Adrenal gland (tissue), 12 donors: Measurements from ENCODE around the gene SRGAP1. TPM values are rescaled to one million over a fixed set of nuclear protein-coding genes. Genes with fewer than 3 reads are reported as not detected.

ENCODE experiments used
- DNase-seq, 7 donors: peaks; one replicate each; pipeline ENCODE4 v3.0.0-alpha.2; 2019 to 2020
- H3K27ac ChIP-seq, 5 donors: fragments of 200-600 bp; sonication (generic) in 4 of 5; 1 replicate in 3 of 5; 2 replicates in 2 of 5; pipeline versions ENCODE4 v1.5.1 to v1.8.0; 2016 to 2020; ENCODE audit warnings: mild to moderate bottlenecking in 1 of 5
- H3K27me3 ChIP-seq: fragments of 200-600 bp; 2 replicates; pipeline ENCODE4 v1.8.0; 2021
- H3K36me3 ChIP-seq, 2 donors: fragments of 200-600 bp; replicated peaks in 1 of 2; 1 replicate in 1 of 2; 2 replicates in 1 of 2; pipeline versions ENCODE4 v1.5.1 to v1.8.0; 2018 to 2022
- H3K4me1 ChIP-seq, 2 donors: fragments of 200-600 bp; replicated peaks in 1 of 2; 1 replicate in 1 of 2; 2 replicates in 1 of 2; pipeline versions ENCODE4 v1.5.1 to v1.8.0; 2018 to 2021
- H3K4me3 ChIP-seq, 4 donors: fragments of 200-600 bp; sonication (generic) in 3 of 4; one replicate each; pipeline ENCODE4 v1.5.1; 2016 to 2018
- H3K9me3 ChIP-seq, 3 donors: fragments of 200-600 bp; sonication (generic) in 1 of 3; replicated peaks in 1 of 3; 1 replicate in 2 of 3; 2 replicates in 1 of 3; pipeline versions ENCODE4 v1.5.1 to v1.8.0; 2016 to 2021
- POLR2A ChIP-seq, 2 donors: fragments of 450-650 bp; IDR thresholded peaks; one replicate each; pipeline ENCODE4 v1.6.1; 2017; ENCODE audit warnings: antibody characterized with exemption in 2 of 2, mild to moderate bottlenecking in 2 of 2, moderate library complexity in 1 of 2
- WGBS, 4 donors: extraction: QIAGEN DNeasy Blood & Tissue Kit in 2 of 4; methylation state at CpG; one replicate each; pipeline versions ENCODE4 v1.1.5 to v1.1.7; 2013 to 2017; 5-methylcytosine and 5-hydroxymethylcytosine counted together
- intact Hi-C, 2 donors: fragments of 100-400 bp; cut with DNase I; formaldehyde crosslinking; loops; one replicate each; pipeline versions ENCODE4 v1.14.1 to v1.15.0; 2022 to 2023
- polyA plus RNA-seq, 3 donors: library from polyadenylated mRNA; stranded (reverse); fragments of 200-250 nt in 2 of 3; fragments of 350-450 nt in 1 of 3; fragmentation: Illumina TruSeq in 1 of 3; extraction: RNeasy Lipid Tissue Mini Kit (QIAGEN cat#74804) in 1 of 3; gene quantifications; one replicate each; pipeline ENCODE4 v1.2.3, GENCODE V29; 2013 to 2014
- total RNA-seq, 9 donors: library from RNA; depleted of rRNA in 4 of 9; stranded (reverse); fragments of >200 nt in 4 of 9; fragments of 120-200 nt in 1 of 9; fragmentation: NEBNext Ultra II Directional in 1 of 9; extraction: Animal tissue kit (Norgen Biotek cat#: 25700) in 1 of 9; gene quantifications; one replicate each; pipeline versions ENCODE4 v1.1.0 to v1.2.4, GENCODE V29; 2013 to 2023
- TF ChIP-seq, protein P1 (sequence below), 6 experiments: fragments of 450-650 bp in 4 of 6; fragments of 200-600 bp in 2 of 6; sonication (generic) in 1 of 6; IDR thresholded peaks; 1 replicate in 5 of 6; 2 replicates in 1 of 6; pipeline versions ENCODE4 v1.5.1 to v1.8.0; 2016 to 2021; ENCODE audit warnings: antibody characterized with exemption in 6 of 6, mild to moderate bottlenecking in 2 of 6, moderate library complexity in 1 of 6
- donor health status: healthy with polysubstance abuse.
- donor health status: Bipolar disorder and iron deficiency.
- donor health status: DM: yes; HTN: yes; CAD: no.
- donor health status: DM: no; HTN: no; CAD: no.
- donor health status: DM: no; HTN: no; CAD: no.
- donor health status: DM: yes; HTN: yes; CAD: no.

Gene SRGAP1
- total and polyA plus RNA-seq, 12 donors, result 2.4 to 35.6 (median 9.8) TPM

DNA sequence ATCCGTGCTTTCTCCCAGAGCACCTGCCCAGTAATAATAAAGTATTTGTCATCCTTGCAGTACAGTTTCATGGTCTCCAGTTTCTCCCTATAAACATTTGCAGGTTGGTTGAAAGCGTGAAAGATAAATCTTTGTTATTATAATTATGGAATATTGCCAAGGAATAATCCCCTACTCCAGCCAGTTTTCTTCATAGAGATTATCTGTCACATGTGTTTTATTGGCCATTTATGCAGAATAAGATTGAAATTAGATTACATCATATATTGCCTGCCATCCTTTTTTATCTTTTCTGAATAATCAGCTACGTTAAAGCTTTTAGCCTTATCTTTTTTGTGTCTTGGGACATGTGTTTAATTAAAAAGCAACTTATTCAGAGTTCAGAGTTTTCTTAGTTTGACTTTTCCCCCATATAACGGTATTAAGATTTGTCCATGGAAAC lies 209.6 kb downstream of the SRGAP1 start:
- Histone ChIP-seq H3K4me1 (no peaks in the 10 kb centered on the region), H3K27ac (no peak overlapping the region), H3K9me3 (no peaks in the 10 kb centered on the region), H3K4me3 (no peak overlapping the region), H3K36me3 (no peaks in the 10 kb centered on the region), H3K27me3 (no peaks in the 10 kb centered on the region)
- intact Hi-C loops, result no loop called here
- no peak for DNase-seq
- 83 to 87% (median 85%) methylated on average over 4 of the region's 4 CpGs for WGBS, 4 donors
- no peak for TF ChIP-seq POLR2A (IDR thresholded peaks at IDR 0.05)
- TF ChIP-seq, protein P1, sequence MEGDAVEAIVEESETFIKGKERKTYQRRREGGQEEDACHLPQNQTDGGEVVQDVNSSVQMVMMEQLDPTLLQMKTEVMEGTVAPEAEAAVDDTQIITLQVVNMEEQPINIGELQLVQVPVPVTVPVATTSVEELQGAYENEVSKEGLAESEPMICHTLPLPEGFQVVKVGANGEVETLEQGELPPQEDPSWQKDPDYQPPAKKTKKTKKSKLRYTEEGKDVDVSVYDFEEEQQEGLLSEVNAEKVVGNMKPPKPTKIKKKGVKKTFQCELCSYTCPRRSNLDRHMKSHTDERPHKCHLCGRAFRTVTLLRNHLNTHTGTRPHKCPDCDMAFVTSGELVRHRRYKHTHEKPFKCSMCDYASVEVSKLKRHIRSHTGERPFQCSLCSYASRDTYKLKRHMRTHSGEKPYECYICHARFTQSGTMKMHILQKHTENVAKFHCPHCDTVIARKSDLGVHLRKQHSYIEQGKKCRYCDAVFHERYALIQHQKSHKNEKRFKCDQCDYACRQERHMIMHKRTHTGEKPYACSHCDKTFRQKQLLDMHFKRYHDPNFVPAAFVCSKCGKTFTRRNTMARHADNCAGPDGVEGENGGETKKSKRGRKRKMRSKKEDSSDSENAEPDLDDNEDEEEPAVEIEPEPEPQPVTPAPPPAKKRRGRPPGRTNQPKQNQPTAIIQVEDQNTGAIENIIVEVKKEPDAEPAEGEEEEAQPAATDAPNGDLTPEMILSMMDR (IDR thresholded peaks at IDR 0.05), result no peak

DNA sequence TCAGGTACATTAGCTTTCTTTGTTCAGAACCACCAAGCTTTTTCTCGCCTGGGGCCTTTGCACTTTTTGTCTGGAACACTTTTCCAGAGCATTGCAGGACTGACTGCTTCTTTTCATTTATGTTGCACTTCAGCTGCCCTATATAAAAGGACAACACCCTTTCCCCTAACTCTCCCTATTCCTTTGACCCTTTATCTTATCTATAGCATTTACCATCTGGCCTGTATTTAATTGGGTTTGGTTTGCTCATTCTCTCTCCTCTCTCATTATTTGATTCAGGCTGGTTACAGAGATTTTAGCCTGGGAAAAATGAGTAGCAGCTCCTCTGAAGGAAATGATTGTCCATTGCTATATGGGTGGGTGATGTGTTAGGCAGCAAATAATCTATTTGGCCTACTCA lies 212.2 kb downstream of the SRGAP1 start:
- WGBS, 4 donors, result 84 to 95% (median 92%) methylated on average over 1 of the region's 1 CpG
- no peak for TF ChIP-seq POLR2A (IDR thresholded peaks at IDR 0.05)
- TF ChIP-seq, protein P1 (IDR thresholded peaks at IDR 0.05), result no peak
- intact Hi-C loops, result no loop called here

DNA sequence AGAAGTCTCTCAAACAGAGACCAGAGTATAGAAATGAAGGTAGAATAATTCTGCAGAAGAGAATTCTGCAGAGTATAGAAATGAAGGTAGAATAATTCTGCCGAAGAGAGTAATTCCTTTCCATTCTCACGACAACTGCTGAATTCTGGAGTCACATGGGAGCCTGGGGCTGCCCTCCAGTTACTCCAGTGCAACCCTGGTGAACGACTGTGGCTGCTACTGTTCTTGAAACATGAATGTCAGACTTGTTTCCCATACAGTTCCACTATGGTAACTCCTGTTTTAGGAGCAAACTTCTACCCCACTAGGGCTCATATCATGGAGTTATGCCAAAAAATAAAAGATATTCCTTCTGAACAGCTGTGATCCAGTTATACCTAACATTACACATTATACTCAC lies 213.2 kb downstream of the SRGAP1 start:
- no peaks in the 10 kb centered on the region for H3K36me3 ChIP-seq
- WGBS, 4 donors, result 85 to 95% (median 88%) methylated on average over 3 of the region's 3 CpGs

More for the DNA sequence above, 212.2 kb downstream of the SRGAP1 start:
- no peak overlapping the region for H3K4me3 ChIP-seq
- no peak for DNase-seq
- no peaks in the 10 kb centered on the region for H3K36me3 ChIP-seq
- H3K9me3 ChIP-seq, result no peaks in the 10 kb centered on the region
- H3K27ac ChIP-seq, result no peak overlapping the region
- H3K27me3 ChIP-seq, result no peaks in the 10 kb centered on the region
- no peaks in the 10 kb centered on the region for H3K4me1 ChIP-seq

DNA sequence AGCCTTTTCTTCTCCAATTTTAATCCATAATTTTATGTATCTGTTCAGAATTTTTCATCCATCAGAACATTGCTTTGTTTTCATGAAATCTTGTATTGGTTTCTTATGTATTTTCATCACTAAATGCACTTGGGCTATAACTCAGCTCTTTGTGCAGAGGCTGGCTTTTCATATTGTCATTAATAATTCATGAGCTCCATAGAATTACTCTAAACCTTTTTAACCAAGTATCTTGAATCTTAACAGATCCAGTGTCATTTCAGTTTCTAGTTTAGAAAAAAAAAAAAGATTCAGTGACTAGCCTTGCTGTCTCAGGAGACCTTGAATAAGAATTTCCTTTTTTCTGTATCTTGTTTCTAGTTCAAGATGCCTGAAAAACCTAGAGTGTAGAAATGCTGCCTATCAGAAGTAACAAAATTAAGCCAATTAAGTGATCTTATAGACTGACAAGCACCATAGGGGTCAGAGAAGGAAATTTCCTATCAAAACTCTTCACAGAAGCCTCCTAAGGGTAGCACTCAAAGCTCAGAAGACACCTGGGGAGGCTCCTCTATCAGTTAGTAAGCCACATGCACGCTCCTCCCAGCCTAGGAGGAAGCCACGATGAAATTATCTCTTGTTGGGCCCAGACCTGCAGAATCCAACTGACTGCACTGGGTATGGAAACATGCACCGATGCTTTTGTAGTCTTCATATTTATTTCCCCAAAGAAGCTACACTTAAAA lies 214.2 kb downstream of the SRGAP1 start:
- H3K27me3 ChIP-seq, result no peaks in the 10 kb centered on the region
- no peak overlapping the region for H3K4me3 ChIP-seq
- WGBS, 4 donors, result 88 to 96% (median 92%) methylated on average over 2 to 3 of the region's 3 CpGs

More for the DNA sequence above, 213.2 kb downstream of the SRGAP1 start:
- Histone ChIP-seq H3K4me3 (no peak overlapping the region), H3K27me3 (no peaks in the 10 kb centered on the region), H3K4me1 (no peaks in the 10 kb centered on the region), H3K27ac (no peak overlapping the region), H3K9me3 (no peaks in the 10 kb centered on the region)
- intact Hi-C loops, result no loop called here
- TF ChIP-seq, protein P1 (IDR thresholded peaks at IDR 0.05), result no peak
- no peak for TF ChIP-seq POLR2A (IDR thresholded peaks at IDR 0.05)
- DNase-seq, result no peak

More for the DNA sequence above, 214.2 kb downstream of the SRGAP1 start:
- intact Hi-C loops, result no loop called here
- H3K36me3 ChIP-seq, result no peaks in the 10 kb centered on the region
- DNase-seq, result no peak
- no peaks in the 10 kb centered on the region for H3K4me1 ChIP-seq
- TF ChIP-seq, protein P1 (IDR thresholded peaks at IDR 0.05), result no peak
- no peak for TF ChIP-seq POLR2A (IDR thresholded peaks at IDR 0.05)
- H3K9me3 ChIP-seq, result no peaks in the 10 kb centered on the region
- no peak overlapping the region for H3K27ac ChIP-seq
